Stimulated activated CD4-positive, alpha-beta T cell treated with anti-CD3 and anti-CD28 coated beads, Interleukin-4, amount 100 ng/mL, for 48 hours (primary cell): ENCODE measurements around the gene GIN1.
"Not testable (repeated sequence)": the region's sequence is repeated elsewhere in the genome, so short reads cannot be mapped to it uniquely, and the experiment has no call there.

Experiments
- DNase-seq, 2 donors: peaks; one replicate each; pipeline ENCODE4 v3.0.0-alpha.2; 2020; ENCODE audit warnings: low read depth in 2 of 2

GIN1 gene

DNA sequence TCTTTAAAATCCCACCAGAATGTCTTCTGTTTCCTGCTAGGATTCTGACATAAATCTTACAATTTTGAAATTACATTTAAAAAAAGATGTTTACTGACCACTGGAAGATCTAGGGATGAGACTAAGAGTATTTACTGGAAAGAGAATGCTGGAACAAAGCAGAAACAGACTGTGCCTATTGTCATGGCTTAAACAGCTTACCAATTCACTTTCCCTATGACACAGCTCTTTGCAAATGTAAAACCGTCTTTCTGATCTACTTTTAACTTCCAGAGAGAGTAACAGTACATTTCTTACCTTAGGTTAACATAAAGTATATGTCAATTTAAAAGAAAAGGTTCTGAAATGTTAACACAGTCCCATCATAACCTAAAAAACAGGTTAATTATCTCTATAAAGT is 10.7 kb downstream of the GIN1 start:
- no peak for DNase-seq

DNA sequence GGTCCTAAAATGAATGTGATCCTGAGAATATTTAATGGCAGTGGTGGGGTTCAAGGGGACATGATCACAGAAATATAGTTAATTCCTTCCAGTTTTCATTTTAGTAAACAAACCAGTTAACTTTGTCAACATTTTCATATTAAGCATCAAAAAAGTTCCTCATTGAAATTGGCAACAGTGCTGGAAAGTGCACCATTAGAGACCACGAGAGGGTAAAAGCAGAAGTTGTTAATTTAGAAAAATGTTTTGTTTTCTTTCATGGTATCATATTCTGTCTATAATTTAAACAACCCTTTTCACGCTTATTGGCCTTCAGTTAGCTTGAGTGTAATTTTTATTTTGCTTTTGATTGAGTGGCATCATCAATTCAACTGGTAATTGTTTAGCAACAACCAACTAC is 11.9 kb downstream of the GIN1 start:
- DNase-seq, result no peak

DNA sequence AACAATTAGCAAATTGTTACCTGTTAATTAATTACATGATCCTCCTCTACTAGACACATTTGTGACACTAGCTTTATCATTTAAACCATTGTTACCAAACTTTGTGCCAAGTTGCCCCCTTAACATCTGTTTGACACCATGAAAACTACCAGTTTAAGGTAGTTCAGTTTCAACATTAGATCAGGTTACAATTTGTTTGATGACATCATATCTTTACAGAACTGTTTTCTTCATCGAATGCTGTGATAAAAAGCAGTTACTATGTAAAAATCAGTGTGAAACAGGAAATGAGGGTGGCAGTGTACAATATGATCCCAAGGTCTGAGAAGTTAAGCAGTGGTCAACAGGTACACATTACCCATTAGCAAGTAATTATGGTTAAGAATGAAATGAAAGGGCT is 17.7 kb downstream of the GIN1 start:
- DNase-seq, result no peak

DNA sequence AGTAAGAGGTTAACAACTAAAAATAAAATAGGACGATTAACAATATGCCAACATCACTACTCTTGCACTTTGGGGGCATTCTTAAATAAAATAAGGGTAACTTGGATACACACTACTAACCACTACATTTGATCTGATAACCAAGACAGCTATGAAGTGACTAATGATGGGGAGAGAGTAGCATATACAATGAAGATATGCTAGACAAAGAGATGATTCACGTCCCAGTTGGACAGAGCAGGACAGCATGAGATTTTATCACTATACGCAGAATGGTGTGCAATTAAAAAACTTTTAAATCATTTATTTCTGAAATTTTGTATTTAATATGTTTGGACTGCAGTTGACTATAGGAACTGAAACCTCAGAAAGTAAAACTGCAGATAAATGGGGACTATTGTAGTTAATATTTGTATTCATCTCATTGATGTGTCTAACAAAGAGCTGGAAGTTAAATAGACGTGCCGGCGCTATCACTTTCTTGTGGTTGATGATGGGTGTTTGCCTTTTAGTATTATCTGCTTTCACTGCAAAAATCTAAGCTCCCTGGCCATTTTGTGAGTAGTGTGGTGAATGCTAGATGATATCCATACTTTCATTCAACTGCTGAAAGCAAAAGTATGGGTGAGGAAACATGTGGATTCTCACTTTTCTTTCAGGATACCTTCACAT is 18.7 kb downstream of the GIN1 start:
- no peak for DNase-seq

DNA sequence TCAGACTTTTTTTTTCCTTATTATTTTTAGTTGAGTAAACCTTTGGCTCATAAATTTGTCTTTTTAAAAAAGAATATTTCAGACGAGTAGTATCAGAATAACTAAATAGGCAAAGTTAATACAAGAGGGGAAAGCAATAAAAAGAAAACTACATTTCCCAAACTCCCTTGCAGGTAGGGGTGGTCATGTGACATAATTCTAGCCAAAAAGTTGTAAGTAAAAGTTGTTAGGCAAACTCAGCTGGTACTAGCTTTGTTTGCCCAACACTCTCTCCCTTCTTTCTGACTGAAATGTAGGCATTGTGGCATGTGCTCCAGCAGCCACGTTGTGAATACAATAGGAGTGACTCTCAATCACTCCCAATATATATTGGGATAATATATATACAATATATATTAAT is 20.9 kb downstream of the GIN1 start:
- no peak for DNase-seq

DNA sequence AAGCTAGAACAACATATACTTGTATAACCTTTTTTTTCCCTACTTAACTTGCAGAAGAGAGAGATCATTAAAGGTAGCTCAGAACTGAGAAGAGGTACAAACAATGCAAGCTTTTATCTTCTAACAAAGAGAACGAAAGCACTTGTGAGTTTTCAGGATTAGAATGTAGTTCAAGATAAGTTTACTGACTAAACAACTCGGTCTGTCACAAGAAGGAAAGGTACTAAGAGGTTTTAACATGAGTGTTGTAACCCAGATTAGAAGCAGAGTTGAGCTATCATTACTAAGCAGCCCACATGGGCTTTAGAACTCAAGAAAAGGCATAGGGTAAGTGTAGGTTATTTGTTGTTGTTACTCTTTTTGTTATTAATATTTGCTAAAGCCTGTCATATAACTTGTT is 25.2 kb downstream of the GIN1 start:
- DNase-seq, result no peak

DNA sequence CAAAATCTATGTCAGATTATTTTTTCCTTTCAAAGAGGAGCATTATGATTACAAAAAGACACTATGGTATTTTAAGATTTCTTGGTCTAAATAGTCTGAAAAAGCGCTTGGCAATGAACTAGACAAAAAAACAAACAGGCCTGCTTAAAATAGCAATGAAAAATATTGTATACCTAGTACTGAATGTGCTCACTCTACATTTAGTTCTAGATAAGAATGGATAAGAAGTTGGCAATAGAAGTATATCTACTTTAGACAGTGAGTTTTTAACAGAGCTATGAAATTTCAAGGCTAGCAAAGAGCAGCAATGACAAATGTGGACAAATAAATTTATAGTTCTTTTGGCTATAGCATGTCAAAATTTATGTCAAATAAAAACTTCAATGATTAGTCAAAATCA is 26.2 kb downstream of the GIN1 start:
- DNase-seq, result no peak

DNA sequence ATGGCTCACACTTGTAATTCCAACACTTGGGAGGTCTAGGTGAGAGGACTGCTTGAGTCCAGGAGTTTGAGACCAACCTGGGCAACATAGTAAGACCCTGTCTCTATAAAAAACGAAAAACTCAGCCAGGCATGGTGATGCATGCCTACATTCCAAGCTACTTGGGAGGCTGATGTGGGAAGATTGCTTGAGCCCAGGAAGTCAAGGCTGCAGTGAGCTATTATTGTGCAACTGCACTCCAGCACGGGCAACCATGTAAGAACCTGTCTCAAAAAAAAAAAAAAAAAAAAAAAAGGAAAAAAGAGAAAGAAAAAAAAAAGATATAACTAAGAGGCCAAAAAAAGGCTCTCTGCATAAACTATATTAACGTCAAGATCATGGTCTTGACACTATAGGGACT is 27.3 kb downstream of the GIN1 start:
- DNase-seq, result no peak

DNA sequence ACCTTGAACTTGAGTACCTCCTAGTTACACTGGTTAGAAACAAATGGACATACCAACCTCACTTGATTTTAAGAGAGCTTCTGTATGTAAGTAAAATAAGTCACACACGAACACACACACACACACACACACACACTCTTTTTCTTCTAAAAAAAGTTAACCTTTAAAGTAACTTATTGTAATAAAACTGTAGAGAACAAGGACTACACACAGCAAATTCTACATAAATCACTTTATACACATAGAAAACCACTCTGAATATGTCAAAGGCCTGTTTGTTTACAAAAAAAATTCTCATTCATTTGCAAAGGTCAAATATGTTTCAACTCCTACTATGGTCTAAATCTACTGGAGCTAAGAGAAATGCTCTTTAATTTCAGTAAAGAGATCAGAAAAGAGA is 29.1 kb downstream of the GIN1 start:
- no peak for DNase-seq

DNA sequence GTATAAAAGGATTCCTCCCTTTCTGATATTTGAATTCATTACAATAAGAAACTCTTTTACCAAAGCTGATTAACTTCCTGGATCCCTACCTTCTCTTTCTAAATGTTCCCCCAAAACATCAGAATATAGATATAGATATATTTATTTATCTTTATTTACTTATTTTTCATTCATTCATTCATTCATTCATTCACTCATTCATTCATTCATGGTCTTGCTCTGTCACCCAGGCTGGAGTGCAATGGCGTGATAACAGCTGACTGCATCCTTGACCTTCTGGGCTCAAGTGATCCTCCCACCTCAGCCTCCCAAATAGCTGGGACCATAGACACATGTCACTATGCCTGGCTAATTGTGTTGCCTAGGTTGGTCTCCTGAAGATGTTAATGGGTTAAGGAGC is 30.7 kb downstream of the GIN1 start:
- no peak for DNase-seq

DNA sequence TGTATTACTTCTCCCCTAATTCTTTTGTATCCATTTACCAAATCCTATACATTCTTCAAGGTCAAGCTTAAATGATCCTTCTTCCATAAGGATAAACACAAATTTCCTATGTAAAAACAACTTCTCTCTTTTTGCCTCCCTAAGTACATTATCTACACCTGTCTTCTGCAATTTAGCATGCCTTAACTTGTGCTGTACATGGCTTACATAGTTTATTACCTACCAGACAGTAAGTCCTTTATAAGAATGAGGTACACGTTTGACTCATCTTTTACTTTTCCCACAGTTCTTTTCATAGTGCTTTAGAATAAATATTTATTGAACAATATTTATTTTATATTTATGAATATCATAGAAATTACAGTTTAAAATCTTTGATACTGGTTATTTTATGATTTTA is 33.4 kb downstream of the GIN1 start:
- DNase-seq, result no peak

DNA sequence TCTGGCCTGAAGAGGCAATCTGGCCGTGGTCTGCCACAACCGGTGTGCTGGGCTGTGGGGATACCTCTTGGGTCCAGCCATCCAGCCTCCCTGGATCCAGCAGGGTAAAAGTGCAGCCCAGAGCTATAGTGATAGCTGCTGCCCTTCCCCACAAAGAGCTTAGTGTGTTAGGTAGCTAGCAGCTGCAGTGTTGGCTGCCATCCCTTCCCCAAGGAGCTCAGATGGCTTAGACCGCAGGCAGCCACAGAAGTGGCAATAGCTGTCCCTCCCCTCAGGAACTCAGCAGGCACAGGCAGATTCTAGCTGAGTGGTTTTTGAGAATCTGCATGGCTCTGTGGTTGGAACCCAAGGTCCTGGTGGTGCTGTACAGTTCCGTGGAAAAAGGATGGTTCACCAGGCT is 40.1 kb downstream of the GIN1 start:
- DNase-seq, result no peak

DNA sequence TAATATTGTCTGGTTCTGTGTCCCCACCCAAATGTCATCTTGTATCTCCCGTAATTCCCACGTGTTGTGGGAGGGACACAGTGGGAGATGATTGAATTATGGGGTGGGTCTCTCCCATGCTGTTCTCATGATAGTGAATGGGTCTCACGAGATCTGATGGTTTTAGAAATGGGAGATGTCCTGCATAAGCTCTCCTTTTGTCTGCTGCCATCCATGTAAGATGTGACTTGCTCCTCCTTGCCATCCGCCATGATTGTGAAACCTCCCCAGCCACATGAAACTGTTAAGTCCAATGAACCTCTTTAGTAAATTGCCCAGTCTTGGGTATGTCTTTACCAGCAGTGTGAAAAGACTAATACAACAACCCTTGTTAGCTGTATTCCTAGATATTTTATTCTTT is 44.5 kb downstream of the GIN1 start:
- no peak for DNase-seq

DNA sequence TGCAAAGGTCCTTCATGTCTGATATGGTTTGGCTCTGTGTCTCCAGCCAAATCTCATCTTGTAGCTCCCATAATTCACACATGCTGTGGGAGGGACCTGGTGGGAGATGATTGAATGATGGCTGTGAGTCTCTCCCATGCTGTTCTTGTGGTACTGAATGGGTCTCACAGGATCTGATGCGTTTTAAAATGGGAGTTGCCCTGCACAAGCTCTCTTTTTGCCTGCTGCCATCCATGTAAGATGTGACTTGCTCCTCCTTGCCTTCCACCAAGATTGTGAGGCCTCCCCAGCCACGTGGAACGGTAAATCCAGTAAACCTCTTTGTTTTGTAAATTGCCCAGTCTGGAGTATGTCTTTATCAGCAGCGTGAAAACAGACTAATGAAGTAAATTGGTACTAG is 46.4 kb downstream of the GIN1 start:
- not testable (repeated sequence) for DNase-seq

DNA sequence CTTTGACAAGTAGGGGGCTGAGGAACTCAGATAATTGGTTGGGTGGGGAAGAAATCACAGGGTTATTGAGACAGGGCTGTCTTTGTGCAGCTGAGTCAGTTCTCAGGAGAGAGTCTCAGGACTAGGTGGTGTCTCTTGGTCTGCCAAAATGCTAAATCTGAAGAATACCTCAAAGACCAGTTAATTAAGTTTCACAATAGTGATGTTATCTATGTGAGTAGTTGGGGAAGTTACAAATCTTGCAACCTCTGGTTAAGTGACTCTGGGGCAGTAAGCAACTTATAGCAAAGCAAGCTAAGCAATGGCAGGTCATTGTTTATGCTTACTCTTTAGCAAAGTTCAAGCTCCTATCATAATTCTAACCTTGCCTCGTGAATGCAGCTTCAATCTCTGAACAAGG is 53.6 kb downstream of the GIN1 start:
- DNase-seq, result no peak

DNA sequence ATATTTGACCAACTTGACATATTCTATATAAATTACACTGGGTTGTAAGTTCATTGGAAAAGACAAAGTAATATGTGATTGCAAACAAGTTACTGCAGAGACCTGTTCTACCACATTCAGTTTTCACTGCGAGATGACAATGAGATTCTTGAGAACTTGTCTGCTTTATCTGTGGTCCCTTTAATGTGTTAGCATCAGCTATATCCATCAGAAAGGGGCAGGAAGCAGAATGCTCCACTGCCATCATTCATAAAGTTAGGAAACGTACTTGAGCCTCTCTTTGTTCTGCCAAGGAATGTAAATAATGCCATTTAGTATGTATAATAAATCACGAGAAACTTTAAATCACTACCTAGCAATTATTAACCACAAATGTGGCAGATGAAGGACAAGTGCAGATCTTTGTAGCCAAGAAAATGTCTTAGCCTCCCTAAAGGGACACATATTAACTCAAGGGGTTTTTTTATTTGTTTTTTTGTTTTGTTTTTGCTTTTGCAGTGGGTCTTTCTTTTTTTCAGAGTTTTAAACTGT is 59.4 kb downstream of the GIN1 start:
- DNase-seq, result no peak

DNA sequence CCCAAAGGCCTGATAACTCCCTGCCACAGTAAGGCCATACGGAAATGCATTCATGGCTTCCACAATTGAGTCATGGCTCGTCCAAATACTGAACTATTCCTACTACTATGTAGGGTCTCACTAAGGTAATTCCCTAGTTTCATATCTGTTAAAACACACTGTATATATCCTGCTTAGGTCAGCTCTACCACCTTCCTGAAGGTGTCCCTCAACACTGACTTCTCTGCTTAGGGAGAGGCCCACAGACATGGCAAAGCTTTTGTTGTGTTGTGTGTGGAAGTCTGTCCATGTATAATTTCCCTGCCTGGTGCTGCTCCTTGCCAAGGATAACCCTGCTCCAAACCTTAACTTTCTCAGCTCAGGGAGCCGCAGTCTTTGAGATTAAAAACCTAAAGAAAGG is 60.4 kb downstream of the GIN1 start:
- no peak for DNase-seq

DNA sequence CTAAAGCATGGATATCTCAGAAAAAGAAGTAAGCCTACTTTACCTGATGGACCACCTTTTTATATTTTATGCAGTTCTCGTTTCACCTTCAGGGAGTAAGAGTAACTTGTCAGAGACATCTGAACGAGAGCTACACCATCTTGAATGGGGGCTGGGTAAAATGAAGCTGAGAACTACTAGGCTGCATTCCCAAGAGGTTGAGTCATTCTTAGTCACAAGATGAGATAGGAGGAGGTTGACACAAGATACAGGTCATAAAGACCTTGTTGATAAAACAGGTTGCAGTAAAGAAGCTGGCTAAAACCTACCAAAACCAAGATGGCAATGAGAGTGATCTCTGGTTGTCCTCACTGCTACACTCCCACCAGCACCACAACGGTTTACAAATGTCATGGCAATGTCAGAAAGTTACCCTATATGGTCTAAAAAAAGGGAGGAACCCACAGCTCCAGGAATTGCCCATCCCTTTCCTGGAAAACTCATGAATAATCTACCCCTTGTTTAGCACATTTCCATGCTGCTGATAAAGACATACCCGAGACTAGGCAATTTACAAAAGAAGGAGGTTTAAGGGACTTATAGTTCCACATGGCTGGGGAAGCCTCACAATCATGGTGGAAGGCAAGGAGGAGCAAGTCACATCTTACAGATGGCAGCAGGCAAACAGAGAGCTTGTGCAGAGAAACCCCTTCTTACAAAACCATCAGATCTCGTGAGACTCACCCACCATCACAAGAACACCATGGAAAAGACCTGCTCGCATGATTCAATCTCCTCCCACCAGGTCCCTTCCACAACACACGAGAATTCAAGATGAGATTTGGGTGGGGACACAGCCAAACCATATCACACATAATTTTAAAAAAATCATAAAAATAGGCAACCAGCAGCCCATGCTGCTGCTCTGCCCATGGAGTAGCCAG is 62.5 kb downstream of the GIN1 start:
- DNase-seq, result no peak

DNA sequence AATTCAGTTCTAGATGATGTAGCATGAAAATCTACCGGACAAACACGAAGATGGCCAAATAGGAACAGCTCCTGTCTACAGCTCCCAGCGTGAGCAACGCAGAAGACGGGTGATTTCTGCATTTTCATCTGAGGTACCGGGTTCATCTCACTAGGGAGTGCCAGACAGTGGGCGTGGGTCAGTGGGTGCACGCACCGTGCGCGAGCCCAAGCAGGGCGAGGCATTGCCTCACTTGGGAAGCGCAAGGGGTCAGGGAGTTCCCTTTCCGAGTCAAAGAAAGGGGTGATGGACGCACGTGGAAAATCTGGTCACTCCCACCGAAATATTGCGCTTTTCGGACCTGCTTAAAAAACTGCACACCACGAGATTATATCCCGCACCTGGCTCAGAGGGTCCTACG is 73.2 kb downstream of the GIN1 start:
- DNase-seq, result not testable (repeated sequence)

DNA sequence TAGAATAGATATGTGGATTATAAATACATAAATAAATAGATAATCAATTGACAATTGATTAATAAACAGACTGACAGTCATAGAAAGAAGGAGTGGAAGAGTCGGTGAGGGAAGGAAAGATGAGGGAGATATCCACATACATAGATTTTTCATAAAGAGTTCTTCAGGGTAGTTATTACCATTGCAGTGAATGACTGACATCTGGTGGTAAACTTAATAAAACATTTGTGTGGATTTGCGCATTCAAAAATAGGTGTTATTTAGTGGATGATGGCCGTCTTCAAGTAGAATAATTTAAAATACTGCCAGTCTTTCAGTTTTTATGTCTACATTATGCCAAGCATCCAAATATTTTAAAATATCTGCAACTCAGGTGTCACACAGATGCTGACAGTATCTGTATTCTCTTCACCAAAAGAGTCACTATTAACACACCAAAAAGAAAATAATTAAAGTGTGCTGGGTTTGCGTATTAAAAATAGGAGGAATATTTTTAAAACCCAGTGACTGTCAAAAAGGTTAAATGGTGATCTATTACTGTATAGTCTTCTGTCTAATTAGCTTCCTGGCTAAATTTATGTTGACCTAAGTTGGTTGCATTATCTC is 78.8 kb downstream of the GIN1 start:
- no peak for DNase-seq

DNA sequence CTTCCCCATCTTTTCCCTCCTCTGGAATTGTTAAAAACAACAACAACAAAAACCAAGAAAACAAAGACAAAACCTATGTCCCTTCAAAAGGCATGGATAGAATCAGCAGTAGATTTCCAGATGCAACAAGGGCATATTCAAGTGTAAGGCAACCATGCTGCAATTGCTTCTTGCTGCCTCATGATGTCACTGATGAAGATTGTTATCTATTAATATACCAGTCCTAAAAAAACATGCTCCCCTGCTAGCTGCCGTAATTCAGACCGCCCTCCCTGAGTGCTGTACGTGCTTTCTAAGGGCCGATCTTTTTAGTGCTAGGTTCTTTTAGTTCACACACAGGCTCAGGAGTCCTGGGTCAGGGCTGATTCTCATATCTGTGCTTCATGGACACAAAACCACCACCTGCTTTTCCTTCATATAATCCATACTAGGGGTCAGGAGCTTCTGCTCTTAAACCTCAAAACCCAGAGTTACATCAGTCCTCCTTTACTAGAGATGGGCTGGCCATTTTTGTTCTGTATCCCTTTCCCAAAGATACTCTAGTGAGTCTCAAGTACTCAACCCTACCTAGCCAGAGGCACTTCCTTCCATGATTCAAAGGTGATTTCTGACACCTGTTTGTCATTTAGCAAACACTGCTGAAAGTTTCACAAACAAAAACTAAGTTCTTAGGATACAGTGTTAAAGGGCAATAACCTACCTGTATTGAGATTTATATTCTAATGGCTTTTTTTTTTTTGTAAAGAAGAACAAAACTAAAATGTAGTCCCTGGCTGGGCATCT is 82.1 kb downstream of the GIN1 start:
- no peak for DNase-seq

DNA sequence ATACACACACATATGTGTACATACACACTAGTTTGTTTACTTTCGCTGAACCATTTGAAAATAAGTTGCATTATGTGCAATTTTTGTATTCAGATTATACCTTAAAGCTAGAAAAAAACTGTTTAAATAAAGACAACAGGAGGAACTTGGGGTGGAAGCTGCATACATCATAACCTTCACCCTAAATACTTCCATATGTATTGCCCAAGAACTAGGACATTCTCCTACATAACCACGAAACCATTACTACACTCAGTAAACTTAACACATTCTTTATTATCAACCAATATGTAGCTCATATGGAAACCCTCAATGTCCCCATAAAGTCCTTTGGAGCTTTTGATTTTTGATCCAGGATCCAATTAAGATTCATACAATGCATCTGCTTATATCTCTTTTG is 83.3 kb downstream of the GIN1 start:
- DNase-seq, result no peak
